Fibroblast of the aortic adventitia (primary cell): Measurements from ENCODE around the gene RBM38. TPM values are rescaled to one million over a fixed set of nuclear protein-coding genes. Genes with fewer than 3 reads are reported as not detected.

Experiments used
- DNase-seq: peaks from one replicate; pipeline ENCODE4 v3.0.0-alpha.2; 2010; ENCODE audit warnings: low read depth
- H3K4me3 ChIP-seq: 2 replicates; pipeline ENCODE4 v1.5.1; 2011; ENCODE audit warnings: low read depth, mild to moderate bottlenecking, control low read depth, low read length, moderate library complexity
- CTCF ChIP-seq: IDR thresholded peaks from 2 replicates; pipeline ENCODE4 v1.5.1; 2011; ENCODE audit warnings: mild to moderate bottlenecking, low read length, control low read depth, inconsistent platforms; ENCODE audit not compliant: insufficient read depth
- total RNA-seq: library from RNA; depleted of rRNA; stranded (reverse); fragments of >200 nt; gene quantifications from 2 replicates; pipeline ENCODE4 v1.2.3, GENCODE V29; 2012; ENCODE audit warnings: low replicate concordance

The RBM38 gene
- total RNA-seq, 1 donor = 6.1 TPM

- DNase-seq = no peak
- TF ChIP-seq CTCF = no peak
Observed at GRCh38 chr20:57369596-57369995, 21.6 kb upstream of the RBM38 start.

GRCh38 chr20:57370316-57370715 is 20.9 kb upstream of the RBM38 start:
- H3K4me3 ChIP-seq = no peak overlapping the region
- no peak for DNase-seq
- TF ChIP-seq CTCF = no peak

More at GRCh38 chr20:57369596-57369995, 21.6 kb upstream of the RBM38 start:
- H3K4me3 ChIP-seq = no peak overlapping the region

- no peak overlapping the region for H3K4me3 ChIP-seq
- TF ChIP-seq CTCF = no peak
- DNase-seq = no peak
Observed at GRCh38 chr20:57371363-57371762, 19.8 kb upstream of the RBM38 start.

- no peak for TF ChIP-seq CTCF
- DNase-seq = no peak
- H3K4me3 ChIP-seq = no peak overlapping the region
Observed at GRCh38 chr20:57372157-57372556, 19.0 kb upstream of the RBM38 start.

- no peak overlapping the region for H3K4me3 ChIP-seq
- DNase-seq = no peak
- no peak for TF ChIP-seq CTCF
Observed at GRCh38 chr20:57372581-57373350, 18.4 kb upstream of the RBM38 start.

GRCh38 chr20:57374343-57374930 is 16.8 kb upstream of the RBM38 start:
- TF ChIP-seq CTCF = no peak
- no peak overlapping the region for H3K4me3 ChIP-seq

More at GRCh38 chr20:57374343-57374930, 16.8 kb upstream of the RBM38 start:
- no peak for DNase-seq
